B cell (primary cell): Measurements from ENCODE around the gene ZNF277. TPM values are rescaled to one million over a fixed set of nuclear protein-coding genes. Genes with fewer than 3 reads are reported as not detected.

Source experiments
- ATAC-seq: fragments of 200-7000 bp; cut with Tn5 transposase; one replicate; pipeline ENCODE4 v1.10.0; 2021; ENCODE audit warnings: low read depth, mild to moderate bottlenecking, moderate number of reproducible peaks, moderate library complexity
- CTCF ChIA-PET: fragments of 350-600 bp; sonication (Branson Sonifier 250); formaldehyde crosslinking; loops from one replicate; lab custom pipeline; 2021; ENCODE audit warnings: antibody characterized with exemption, inconsistent platforms; lab: Charles Lee
- POLR2A ChIA-PET: fragments of 350-600 bp; sonication (Branson Sonifier 250); formaldehyde crosslinking; loops from one replicate; lab custom pipeline; 2021; ENCODE audit warnings: antibody characterized with exemption; lab: Charles Lee
- DNase-seq: peaks from one replicate; pipeline ENCODE4 v3.0.0; 2013
- H2AFZ ChIP-seq: 2 replicates; pipeline ENCODE4 v1.6.1; 2012; ENCODE audit warnings: mild to moderate bottlenecking, low read depth, low read length; ENCODE audit not compliant: insufficient read depth, poor library complexity, severe bottlenecking
- H3K27ac ChIP-seq, 2 donors: 1 replicate in 1 of 2; 2 replicates in 1 of 2; pipeline ENCODE4 v1.5.1; 2012 to 2013; ENCODE audit warnings: low read length in 2 of 2, mild to moderate bottlenecking in 2 of 2, moderate library complexity in 1 of 2
- H3K27me3 ChIP-seq, 4 experiments: fragments of 200-600 bp in 1 of 4; sonication (generic) in 1 of 4; replicated peaks in 1 of 4; 1 replicate in 2 of 4; 2 replicates in 2 of 4; pipeline versions ENCODE4 v1.6.1 to v1.7.0; 2013 to 2016; ENCODE audit warnings: low read length in 3 of 4, mild to moderate bottlenecking in 2 of 4, mixed read lengths in 1 of 4, moderate library complexity in 1 of 4; ENCODE audit not compliant: insufficient read depth in 4 of 4, control insufficient read depth in 3 of 4; ENCODE audit errors: control extremely low read depth in 1 of 4
- H3K36me3 ChIP-seq, 2 experiments: replicated peaks in 1 of 2; 1 replicate in 1 of 2; 2 replicates in 1 of 2; pipeline versions ENCODE4 v1.6.1 to v1.7.1; 2013; ENCODE audit warnings: low read length in 1 of 2; ENCODE audit not compliant: insufficient read depth in 2 of 2, control insufficient read depth in 1 of 2; ENCODE audit errors: control extremely low read depth in 1 of 2, extremely low read depth in 1 of 2
- H3K4me1 ChIP-seq, 2 donors: fragments of 200-600 bp in 1 of 2; sonication (generic) in 1 of 2; 1 replicate in 1 of 2; 2 replicates in 1 of 2; pipeline versions ENCODE4 v1.5.1 to v1.6.1; 2013 to 2017; ENCODE audit warnings: low read length in 2 of 2; ENCODE audit not compliant: control insufficient read depth in 2 of 2, insufficient read depth in 2 of 2
- H3K4me2 ChIP-seq: replicated peaks from 2 replicates; pipeline ENCODE3; 2012; ENCODE audit warnings: mild to moderate bottlenecking, low read depth, low read length; ENCODE audit not compliant: poor library complexity, severe bottlenecking
- H3K4me3 ChIP-seq, 5 experiments: fragments of 200-600 bp in 1 of 5; sonication (generic) in 1 of 5; 1 replicate in 3 of 5; 2 replicates in 2 of 5; pipeline versions ENCODE4 v1.5.1 to v1.7.0; 2011 to 2016; ENCODE audit warnings: low read length in 4 of 5, mild to moderate bottlenecking in 4 of 5, low read depth in 2 of 5, control low read depth in 1 of 5, moderate library complexity in 1 of 5; ENCODE audit not compliant: insufficient read depth in 1 of 5; ENCODE audit errors: control extremely low read depth in 1 of 5, extremely low read depth in 1 of 5
- H3K79me2 ChIP-seq: fragments of 200-600 bp; sonication (generic); one replicate; pipeline ENCODE4 v1.6.0; 2016; ENCODE audit warnings: low read length; ENCODE audit not compliant: control insufficient read depth, insufficient read depth
- H3K9ac ChIP-seq: fragments of 200-600 bp; sonication (generic); 2 replicates; pipeline ENCODE4 v1.6.1; 2017; ENCODE audit warnings: mild to moderate bottlenecking, low read length, moderate library complexity
- H3K9me3 ChIP-seq, 3 donors: one replicate each; pipeline versions ENCODE4 v1.6.1 to v1.7.1; 2013; ENCODE audit warnings: low read length in 2 of 3; ENCODE audit not compliant: control insufficient read depth in 2 of 3, insufficient read depth in 1 of 3; ENCODE audit errors: control extremely low read depth in 1 of 3
- H4K20me1 ChIP-seq: 2 replicates; pipeline ENCODE4 v1.6.0; 2012; ENCODE audit warnings: mild to moderate bottlenecking, low read length; ENCODE audit not compliant: insufficient read depth, control insufficient read depth, poor library complexity, severe bottlenecking
- H3K27ac Mint-ChIP-seq: one replicate; pipeline ENCODE4 v1.8.0; 2021; ENCODE audit warnings: mixed read lengths
- H3K27me3 Mint-ChIP-seq: one replicate; pipeline ENCODE4 v1.8.0; 2021; ENCODE audit warnings: mixed read lengths
- H3K4me1 Mint-ChIP-seq: one replicate; pipeline ENCODE4 v1.8.0; 2021; ENCODE audit warnings: mixed read lengths
- H3K4me3 Mint-ChIP-seq: one replicate; pipeline ENCODE4 v1.8.0; 2021; ENCODE audit warnings: mixed read lengths
- H3K9me3 Mint-ChIP-seq: one replicate; pipeline ENCODE4 v1.8.0; 2022; ENCODE audit warnings: mixed read lengths; ENCODE audit not compliant: insufficient read depth
- EZH2 ChIP-seq: IDR thresholded peaks from 2 replicates; pipeline ENCODE4 v1.6.1; 2012; ENCODE audit warnings: borderline replicate concordance, low read depth, mild to moderate bottlenecking, moderate library complexity, low read length; ENCODE audit not compliant: insufficient read depth, poor library complexity, severe bottlenecking
- WGBS: methylation state at CpG from one replicate; pipeline ENCODE4 v1.1.5; 2013; ENCODE audit warnings: missing lambda C conversion rate; ENCODE audit not compliant: insufficient coverage; 5-methylcytosine and 5-hydroxymethylcytosine counted together
- intact Hi-C: fragments of 100-400 bp; cut with micrococcal nuclease; formaldehyde crosslinking; loops from one replicate; pipeline ENCODE4 v1.10.0; 2022
- polyA plus RNA-seq: library from polyadenylated mRNA; depleted of rRNA; stranded (reverse); fragments of >200 nt; gene quantifications from 2 replicates; pipeline ENCODE4 v1.2.3, GENCODE V29; 2012
- total RNA-seq, 2 donors: library from RNA; stranded (reverse); fragments of 120-200 nt in 1 of 2; gene quantifications; 1 replicate in 1 of 2; 2 replicates in 1 of 2; pipeline versions ENCODE4 v1.2.3 to v1.2.4, GENCODE V29; 2013 to 2022
- TF ChIP-seq, protein P1 (sequence below): fragments of 200-600 bp; IDR thresholded peaks from one replicate; pipeline ENCODE4 v1.8.0; 2022; ENCODE audit warnings: antibody characterized with exemption, mild to moderate bottlenecking

ZNF277 gene
- total and polyA plus RNA-seq, 2 donors (not counting 1 experiment from before 2014, with no cell fraction given) = 9.5 to 18.6 TPM

DNA sequence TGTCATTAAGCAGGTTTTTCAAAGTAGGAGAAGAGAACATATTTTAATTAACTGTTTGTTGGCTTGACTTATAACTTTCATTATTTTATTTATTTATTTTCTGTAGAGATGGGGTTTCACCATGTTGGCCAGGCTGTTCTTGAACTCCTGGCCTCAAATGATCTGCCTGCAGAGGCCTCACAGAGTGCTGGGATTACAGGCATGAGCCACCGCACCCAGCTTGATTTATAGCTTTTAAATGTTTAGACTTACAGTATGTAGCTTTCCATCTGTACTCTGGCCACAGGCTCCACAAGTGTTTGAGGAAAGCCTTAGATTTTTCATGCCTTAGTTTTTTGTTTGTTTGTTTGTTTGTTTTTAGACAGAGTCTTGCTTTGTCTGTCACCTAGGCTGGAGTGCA, 171.1 kb downstream of the ZNF277 start:
- Histone ChIP-seq H3K27me3 (peaks cover 0 to 3% (median 0%) of the 10 kb centered on the region in 4 experiments), H3K4me1 (no peaks in the 10 kb centered on the region), H2AFZ (no peak overlapping the region), H3K9me3 (no peaks in the 10 kb centered on the region), H3K27ac (no peak overlapping the region), H3K79me2 (no peaks in the 10 kb centered on the region), H3K36me3 (no peaks in the 10 kb centered on the region), H3K9ac (no peak overlapping the region), H4K20me1 (no peaks in the 10 kb centered on the region), H3K4me3 (no peak overlapping the region), H3K4me2 (no peak overlapping the region)
- Mint-ChIP-seq H3K9me3 (no peaks in the 10 kb centered on the region), H3K27ac (no peak overlapping the region), H3K4me3 (no peak overlapping the region), H3K27me3 (peaks cover 8% of the 10 kb centered on the region), H3K4me1 (no peaks in the 10 kb centered on the region)
- no peak for DNase-seq
- CTCF ChIA-PET = no interaction called here
- no peak for ATAC-seq
- POLR2A ChIA-PET = no interaction called here
- no CpG with 5 or more reads among the region's 1 CpG for WGBS
- TF ChIP-seq, protein P1, sequence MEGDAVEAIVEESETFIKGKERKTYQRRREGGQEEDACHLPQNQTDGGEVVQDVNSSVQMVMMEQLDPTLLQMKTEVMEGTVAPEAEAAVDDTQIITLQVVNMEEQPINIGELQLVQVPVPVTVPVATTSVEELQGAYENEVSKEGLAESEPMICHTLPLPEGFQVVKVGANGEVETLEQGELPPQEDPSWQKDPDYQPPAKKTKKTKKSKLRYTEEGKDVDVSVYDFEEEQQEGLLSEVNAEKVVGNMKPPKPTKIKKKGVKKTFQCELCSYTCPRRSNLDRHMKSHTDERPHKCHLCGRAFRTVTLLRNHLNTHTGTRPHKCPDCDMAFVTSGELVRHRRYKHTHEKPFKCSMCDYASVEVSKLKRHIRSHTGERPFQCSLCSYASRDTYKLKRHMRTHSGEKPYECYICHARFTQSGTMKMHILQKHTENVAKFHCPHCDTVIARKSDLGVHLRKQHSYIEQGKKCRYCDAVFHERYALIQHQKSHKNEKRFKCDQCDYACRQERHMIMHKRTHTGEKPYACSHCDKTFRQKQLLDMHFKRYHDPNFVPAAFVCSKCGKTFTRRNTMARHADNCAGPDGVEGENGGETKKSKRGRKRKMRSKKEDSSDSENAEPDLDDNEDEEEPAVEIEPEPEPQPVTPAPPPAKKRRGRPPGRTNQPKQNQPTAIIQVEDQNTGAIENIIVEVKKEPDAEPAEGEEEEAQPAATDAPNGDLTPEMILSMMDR = no peak
- TF ChIP-seq EZH2 = no peak
- intact Hi-C loops = no loop called here

DNA sequence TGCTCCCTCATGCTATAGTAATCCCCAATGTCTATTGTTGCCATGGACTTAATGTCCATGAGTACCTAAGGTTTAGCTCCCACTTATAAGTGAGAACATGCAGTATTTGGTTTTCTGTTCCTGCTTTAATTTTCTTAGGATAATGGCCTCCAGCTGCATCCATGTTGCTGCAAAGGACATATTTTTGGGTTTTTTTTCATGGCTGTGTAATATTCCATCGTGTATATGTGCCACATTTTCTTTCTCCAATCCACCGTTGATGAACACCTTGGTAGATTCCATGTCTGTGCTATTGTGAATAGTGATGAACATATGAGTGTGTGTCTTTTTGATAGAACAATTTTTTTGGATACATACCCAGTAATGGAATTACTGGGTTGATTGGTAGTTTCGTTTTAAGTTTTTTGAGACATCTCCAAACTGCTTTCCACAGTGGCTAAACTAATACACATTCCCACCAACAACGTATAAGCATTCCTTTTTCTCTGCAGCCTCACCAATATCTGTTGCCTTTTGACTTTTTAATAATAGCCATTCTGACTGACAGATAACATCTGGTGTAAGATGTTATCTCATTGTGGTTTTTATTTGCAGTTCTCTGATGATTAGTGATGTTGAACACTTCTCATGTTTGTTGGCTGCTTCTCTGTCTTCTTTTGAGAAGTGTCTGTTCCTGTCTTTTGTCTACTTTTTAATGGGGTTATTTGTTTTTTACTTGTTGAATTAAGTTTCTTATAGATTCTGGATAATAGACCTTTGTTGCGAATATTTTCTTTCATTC, 175.0 kb downstream of the ZNF277 start:
- ChIA-PET CTCF (no interaction called here), POLR2A (no interaction called here)
- Mint-ChIP-seq H3K4me3 (no peak overlapping the region), H3K9me3 (no peaks in the 10 kb centered on the region), H3K27me3 (peaks cover 11% of the 10 kb centered on the region), H3K4me1 (no peaks in the 10 kb centered on the region), H3K27ac (no peak overlapping the region)
- no peak overlapping the region for H3K4me2 ChIP-seq
- WGBS = no CpG with 5 or more reads among the region's 5 CpGs
- DNase-seq = no peak
- no peak for ATAC-seq
- H4K20me1 ChIP-seq = no peaks in the 10 kb centered on the region
- no peak overlapping the region for H3K9ac ChIP-seq
- no peak for TF ChIP-seq EZH2
- TF ChIP-seq, protein P1 = no peak
- no peaks in the 10 kb centered on the region for H3K4me1 ChIP-seq
- intact Hi-C loops = no loop called here
- H3K27ac ChIP-seq = no peak overlapping the region
- no peak overlapping the region for H2AFZ ChIP-seq
- H3K9me3 ChIP-seq = no peaks in the 10 kb centered on the region
- no peaks in the 10 kb centered on the region for H3K36me3 ChIP-seq
- no peak overlapping the region for H3K4me3 ChIP-seq
- H3K79me2 ChIP-seq = no peaks in the 10 kb centered on the region
- H3K27me3 ChIP-seq = peaks cover 0 to 3% (median 0%) of the 10 kb centered on the region in 4 experiments
